ENCODE measurements around the gene RBM47. TPM values are rescaled to one million over a fixed set of nuclear protein-coding genes. Genes with fewer than 3 reads are reported as not detected.

Gene RBM47
- total RNA-seq, 1 donor from 2014 or later = 105 TPM

DNA sequence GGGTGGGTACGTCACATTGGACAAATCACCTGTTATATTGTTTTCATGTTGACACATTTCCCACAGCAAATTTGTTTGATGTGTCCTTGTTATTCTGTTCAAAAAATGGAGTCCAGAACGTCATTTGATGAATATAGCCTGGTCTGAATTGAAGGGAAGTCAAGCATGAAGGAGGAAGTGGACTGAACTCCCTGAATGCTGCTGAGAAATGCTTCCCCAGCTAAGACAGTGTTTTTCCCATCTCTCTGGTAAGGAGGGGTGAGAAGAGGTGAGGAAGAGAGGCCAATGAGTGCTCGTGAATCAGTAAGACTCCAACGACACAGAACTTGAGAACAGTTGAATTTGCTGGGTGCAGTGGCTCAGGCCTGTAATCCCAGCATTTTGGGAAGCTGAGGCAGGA lies 127.4 kb downstream of the RBM47 start:
- H3K36me3 ChIP-seq = no peaks in the 10 kb centered on the region
- intact Hi-C loops (cut with DNase I) = no loop called here
- no peak overlapping the region for H3K4me3 ChIP-seq
- ATAC-seq (peak; percentile 69), DNase-seq (no peak)
- H3K4me1 ChIP-seq = no peaks in the 10 kb centered on the region
- H3K9me3 ChIP-seq = no peaks in the 10 kb centered on the region
- H3K27me3 ChIP-seq = no peaks in the 10 kb centered on the region
- TF ChIP-seq, protein P1, sequence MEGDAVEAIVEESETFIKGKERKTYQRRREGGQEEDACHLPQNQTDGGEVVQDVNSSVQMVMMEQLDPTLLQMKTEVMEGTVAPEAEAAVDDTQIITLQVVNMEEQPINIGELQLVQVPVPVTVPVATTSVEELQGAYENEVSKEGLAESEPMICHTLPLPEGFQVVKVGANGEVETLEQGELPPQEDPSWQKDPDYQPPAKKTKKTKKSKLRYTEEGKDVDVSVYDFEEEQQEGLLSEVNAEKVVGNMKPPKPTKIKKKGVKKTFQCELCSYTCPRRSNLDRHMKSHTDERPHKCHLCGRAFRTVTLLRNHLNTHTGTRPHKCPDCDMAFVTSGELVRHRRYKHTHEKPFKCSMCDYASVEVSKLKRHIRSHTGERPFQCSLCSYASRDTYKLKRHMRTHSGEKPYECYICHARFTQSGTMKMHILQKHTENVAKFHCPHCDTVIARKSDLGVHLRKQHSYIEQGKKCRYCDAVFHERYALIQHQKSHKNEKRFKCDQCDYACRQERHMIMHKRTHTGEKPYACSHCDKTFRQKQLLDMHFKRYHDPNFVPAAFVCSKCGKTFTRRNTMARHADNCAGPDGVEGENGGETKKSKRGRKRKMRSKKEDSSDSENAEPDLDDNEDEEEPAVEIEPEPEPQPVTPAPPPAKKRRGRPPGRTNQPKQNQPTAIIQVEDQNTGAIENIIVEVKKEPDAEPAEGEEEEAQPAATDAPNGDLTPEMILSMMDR (IDR thresholded peaks at IDR 0.05) = no peak
- no peak overlapping the region for H3K27ac ChIP-seq

- intact Hi-C loops (cut with DNase I) = no loop called here
- no peak for ATAC-seq
- Histone ChIP-seq H3K4me1 (no peaks in the 10 kb centered on the region), H3K4me3 (no peak overlapping the region), H3K27ac (no peak overlapping the region), H3K27me3 (no peaks in the 10 kb centered on the region), H3K36me3 (no peaks in the 10 kb centered on the region), H3K9me3 (no peaks in the 10 kb centered on the region)
- no peak for DNase-seq
- TF ChIP-seq, protein P1 (IDR thresholded peaks at IDR 0.05) = no peak
Measured at GRCh38 chr4:40500781-40501180, 128.9 kb downstream of the RBM47 start.

GRCh38 chr4:40493160-40493559 lies 136.5 kb downstream of the RBM47 start:
- DNase-seq (no peak), ATAC-seq (no peak)
- intact Hi-C loops (cut with DNase I) = no loop called here
- H3K4me1 ChIP-seq = no peaks in the 10 kb centered on the region
- H3K27me3 ChIP-seq = no peaks in the 10 kb centered on the region
- no peaks in the 10 kb centered on the region for H3K36me3 ChIP-seq
- H3K27ac ChIP-seq = no peak overlapping the region
- TF ChIP-seq, protein P1 (IDR thresholded peaks at IDR 0.05) = no peak
- no peak overlapping the region for H3K4me3 ChIP-seq
- no peaks in the 10 kb centered on the region for H3K9me3 ChIP-seq

GRCh38 chr4:40492691-40493090 lies 137.0 kb downstream of the RBM47 start:
- TF ChIP-seq, protein P1 (IDR thresholded peaks at IDR 0.05) = no peak
- ATAC-seq = peak; percentile 41

GRCh38 chr4:40490481-40490880 lies 139.2 kb downstream of the RBM47 start:
- DNase-seq (no peak), ATAC-seq (no peak)
- intact Hi-C loops (cut with DNase I) = no loop called here
- TF ChIP-seq, protein P1 (IDR thresholded peaks at IDR 0.05) = no peak
- Histone ChIP-seq H3K27ac (no peak overlapping the region), H3K27me3 (no peaks in the 10 kb centered on the region), H3K4me1 (peaks cover 5% of the 10 kb centered on the region), H3K4me3 (no peak overlapping the region), H3K9me3 (no peaks in the 10 kb centered on the region), H3K36me3 (no peaks in the 10 kb centered on the region)

More at GRCh38 chr4:40492691-40493090, 137.0 kb downstream of the RBM47 start:
- H3K36me3 ChIP-seq = no peaks in the 10 kb centered on the region
- no peaks in the 10 kb centered on the region for H3K9me3 ChIP-seq
- no peak overlapping the region for H3K4me3 ChIP-seq
- no peak overlapping the region for H3K27ac ChIP-seq
- intact Hi-C loops (cut with DNase I) = no loop called here
- H3K27me3 ChIP-seq = no peaks in the 10 kb centered on the region
- no peak for DNase-seq
- H3K4me1 ChIP-seq = no peaks in the 10 kb centered on the region

DNA sequence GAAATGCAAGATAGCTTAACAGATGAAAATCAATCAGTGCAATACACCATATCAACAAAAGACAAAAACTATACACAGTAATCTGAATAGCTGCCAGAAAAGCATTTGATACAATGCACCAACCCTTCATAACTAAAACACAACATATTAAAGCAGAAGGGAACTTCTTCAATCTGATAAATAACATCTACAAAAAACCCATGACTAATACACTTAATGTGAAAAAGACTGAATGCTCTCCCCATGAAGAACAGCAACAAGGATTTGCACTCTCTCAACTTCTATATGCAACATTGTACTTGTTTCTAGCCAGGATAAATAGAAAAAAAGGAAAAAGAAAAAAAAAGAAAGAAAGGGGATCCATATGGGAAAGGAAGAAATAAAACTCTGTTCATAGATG lies 139.7 kb downstream of the RBM47 start:
- no peak overlapping the region for H3K27ac ChIP-seq
- H3K27me3 ChIP-seq = no peaks in the 10 kb centered on the region
- peaks cover 5% of the 10 kb centered on the region for H3K4me1 ChIP-seq
- intact Hi-C loops (cut with DNase I) = no loop called here
- DNase-seq (no peak), ATAC-seq (no peak)
- H3K36me3 ChIP-seq = no peaks in the 10 kb centered on the region
- TF ChIP-seq, protein P1 (IDR thresholded peaks at IDR 0.05) = no peak
- no peaks in the 10 kb centered on the region for H3K9me3 ChIP-seq
- no peak overlapping the region for H3K4me3 ChIP-seq

Data from upper lobe of right lung (tissue), 1 donor.